Loucy (cell line): Measurements from ENCODE around the gene ARID2.

Source experiments
- CTCF ChIP-seq: fragments of 200-600 bp; sonication (generic); conservative IDR thresholded peaks from 2 replicates; pipeline ENCODE4 v1.5.1; 2014; ENCODE audit warnings: mild to moderate bottlenecking, antibody characterized with exemption, low read length
- EZH2phosphoT487 ChIP-seq: fragments of 200-600 bp; IDR thresholded peaks from 2 replicates; pipeline ENCODE4 v1.6.1; 2018; ENCODE audit warnings: antibody characterized with exemption, mild to moderate bottlenecking, moderate library complexity, borderline replicate concordance

GRCh38 chr12:45756666-45757065 is 27.2 kb downstream of the ARID2 start:
- TF ChIP-seq CTCF: no peak
- TF ChIP-seq EZH2phosphoT487: no peak
